NCI-H69 (cell line): ENCODE data around the gene FNDC5.

Experiments used
- DNase-seq: peaks from one replicate; lab custom pipeline; 2025; lab: John Stamatoyannopoulos, UW

FNDC5 gene

GRCh38 chr1:32865639-32866405 is 4.9 kb downstream of the FNDC5 start:
- DNase-seq: no peak

- no peak for DNase-seq
Measured at GRCh38 chr1:32864375-32865019, 6.2 kb downstream of the FNDC5 start.

- DNase-seq: no peak
Measured at GRCh38 chr1:32863881-32864245, 6.8 kb downstream of the FNDC5 start.

- DNase-seq: peak; percentile 33
Measured at GRCh38 chr1:32863218-32863880, 7.4 kb downstream of the FNDC5 start.

GRCh38 chr1:32861904-32862695 is 8.6 kb downstream of the FNDC5 start:
- no peak for DNase-seq

- DNase-seq: no peak
Measured at GRCh38 chr1:32860566-32860965, 10.1 kb downstream of the FNDC5 start.

- DNase-seq: no peak
Measured at GRCh38 chr1:32859915-32860314, 10.8 kb downstream of the FNDC5 start.

- no peak for DNase-seq
Measured at GRCh38 chr1:32858791-32859190, 11.9 kb downstream of the FNDC5 start.

GRCh38 chr1:32858136-32858535 is 12.6 kb downstream of the FNDC5 start:
- no peak for DNase-seq

GRCh38 chr1:32855861-32856617 is 14.7 kb downstream of the FNDC5 start:
- DNase-seq: no peak

GRCh38 chr1:32848354-32849063 is 22.2 kb downstream of the FNDC5 start:
- peak; percentile 16 for DNase-seq

- DNase-seq: no peak
Measured at GRCh38 chr1:32831878-32832277, 38.8 kb downstream of the FNDC5 start.

GRCh38 chr1:32830092-32830852 is 40.4 kb downstream of the FNDC5 start:
- no peak for DNase-seq

- DNase-seq: peak; percentile 9
Measured at GRCh38 chr1:32828341-32828740, 42.4 kb downstream of the FNDC5 start.

- DNase-seq: no peak
Measured at GRCh38 chr1:32825181-32825580, 45.5 kb downstream of the FNDC5 start.

- DNase-seq: peak; percentile 12
Measured at GRCh38 chr1:32818804-32819541, 51.7 kb downstream of the FNDC5 start.

- peak; percentile 83 for DNase-seq
Measured at GRCh38 chr1:32817815-32818786, 52.6 kb downstream of the FNDC5 start.

- peak; percentile 96 for DNase-seq
Measured at GRCh38 chr1:32817159-32817814, 53.4 kb downstream of the FNDC5 start, which contains the start of the genes S100PBP and YARS1. TSS of gene S100PBP (plus strand) at chr1:32817653. CDS start at chr1:32826100, 8,447 bp downstream. TSS of gene YARS1 (minus strand) at chr1:32817358. CDS start at chr1:32817244, 114 bp downstream.
